22Rv1 (cell line): ENCODE results near the gene IL20.
"Not testable (repeated sequence)": the region's sequence is repeated elsewhere in the genome, so short reads cannot be mapped to it uniquely, and the experiment has no call there.

Source experiments
- H3K27ac ChIP-seq: fragments of 450-650 bp; 2 replicates; pipeline ENCODE4 v1.5.1; 2017
- ZFX ChIP-seq: fragments of 450-650 bp; IDR thresholded peaks from 2 replicates; pipeline ENCODE4 v1.6.1; 2017; ENCODE audit warnings: antibody characterized with exemption, borderline replicate concordance
- TF ChIP-seq, protein P1 (sequence below): fragments of 450-650 bp; IDR thresholded peaks from 2 replicates; pipeline ENCODE4 v1.5.1; 2017; ENCODE audit warnings: mild to moderate bottlenecking

IL20 gene

DNA sequence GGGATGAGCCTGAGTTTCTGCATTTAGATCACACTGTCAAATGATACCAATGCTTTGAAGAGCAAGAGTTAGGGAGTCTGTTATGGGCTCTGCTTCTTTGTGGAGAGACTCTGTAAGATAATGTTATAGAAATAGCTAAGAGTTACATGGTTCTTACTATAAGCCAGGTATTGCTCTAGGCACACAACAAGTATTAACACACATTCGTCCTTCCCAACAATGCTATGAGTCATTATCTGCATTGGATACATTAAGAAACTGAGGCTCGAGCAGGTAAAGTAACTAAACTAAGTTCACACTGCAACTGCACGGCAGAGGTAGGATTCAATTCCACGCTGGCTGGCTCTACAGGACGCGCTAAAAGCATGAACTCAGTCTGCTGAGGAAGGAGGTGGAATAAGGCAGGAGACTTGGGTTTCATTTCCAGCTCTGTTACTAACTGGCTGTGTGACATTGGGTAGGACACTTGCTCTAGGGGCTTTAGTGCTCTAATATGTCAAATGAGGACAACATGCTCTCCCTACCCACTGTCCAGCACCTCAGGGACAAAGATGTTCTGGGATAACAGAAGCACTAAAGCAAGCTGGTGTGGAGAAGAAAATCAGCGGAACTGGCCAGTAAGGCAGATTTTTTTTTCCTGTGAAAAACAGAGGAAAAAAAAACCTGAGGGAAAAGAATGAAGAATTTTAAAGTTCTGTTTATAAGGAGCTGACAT is 23.7 kb upstream of the IL20 start:
- no peak overlapping the region for H3K27ac ChIP-seq
- TF ChIP-seq ZFX, result no peak

DNA sequence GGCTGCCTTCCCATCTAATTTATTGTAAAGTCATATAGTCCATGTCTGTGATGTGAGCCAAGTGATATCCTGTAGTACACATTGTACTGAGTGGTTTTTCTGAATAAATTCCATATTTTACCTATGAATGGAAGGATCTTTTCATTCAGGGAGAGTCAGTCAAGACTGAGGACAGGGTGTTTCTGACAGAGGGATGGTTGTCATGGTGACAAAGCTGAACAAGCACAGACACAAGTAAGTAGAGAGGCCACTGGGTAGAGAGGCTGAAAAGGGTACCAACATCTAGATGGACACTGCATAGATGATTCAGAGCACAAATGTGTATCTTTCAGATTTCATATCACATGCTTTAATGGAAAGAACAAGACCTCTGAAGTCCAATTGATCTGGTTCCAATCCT is 22.6 kb upstream of the IL20 start:
- H3K27ac ChIP-seq, result no peak overlapping the region
- TF ChIP-seq, protein P1, sequence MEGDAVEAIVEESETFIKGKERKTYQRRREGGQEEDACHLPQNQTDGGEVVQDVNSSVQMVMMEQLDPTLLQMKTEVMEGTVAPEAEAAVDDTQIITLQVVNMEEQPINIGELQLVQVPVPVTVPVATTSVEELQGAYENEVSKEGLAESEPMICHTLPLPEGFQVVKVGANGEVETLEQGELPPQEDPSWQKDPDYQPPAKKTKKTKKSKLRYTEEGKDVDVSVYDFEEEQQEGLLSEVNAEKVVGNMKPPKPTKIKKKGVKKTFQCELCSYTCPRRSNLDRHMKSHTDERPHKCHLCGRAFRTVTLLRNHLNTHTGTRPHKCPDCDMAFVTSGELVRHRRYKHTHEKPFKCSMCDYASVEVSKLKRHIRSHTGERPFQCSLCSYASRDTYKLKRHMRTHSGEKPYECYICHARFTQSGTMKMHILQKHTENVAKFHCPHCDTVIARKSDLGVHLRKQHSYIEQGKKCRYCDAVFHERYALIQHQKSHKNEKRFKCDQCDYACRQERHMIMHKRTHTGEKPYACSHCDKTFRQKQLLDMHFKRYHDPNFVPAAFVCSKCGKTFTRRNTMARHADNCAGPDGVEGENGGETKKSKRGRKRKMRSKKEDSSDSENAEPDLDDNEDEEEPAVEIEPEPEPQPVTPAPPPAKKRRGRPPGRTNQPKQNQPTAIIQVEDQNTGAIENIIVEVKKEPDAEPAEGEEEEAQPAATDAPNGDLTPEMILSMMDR, result no peak
- no peak for TF ChIP-seq ZFX

DNA sequence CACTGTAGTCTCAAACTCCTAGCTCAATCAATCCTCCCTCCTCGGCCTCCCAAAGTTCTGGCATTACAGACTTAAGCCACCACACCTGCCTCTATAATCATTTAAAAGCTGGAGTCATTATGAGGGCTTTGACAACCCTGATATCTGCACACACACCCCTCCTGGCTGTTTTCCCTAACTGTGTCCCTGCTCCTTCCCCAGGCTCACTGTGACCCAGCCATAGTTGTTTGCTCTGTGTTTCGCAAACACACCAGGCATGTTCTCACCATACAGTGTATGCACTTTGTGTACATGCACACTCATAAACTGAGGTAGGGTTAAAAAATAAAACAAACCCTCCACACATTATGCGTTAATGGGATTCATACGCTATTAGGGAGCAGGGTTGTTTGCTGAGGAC is 21.8 kb upstream of the IL20 start:
- no peak overlapping the region for H3K27ac ChIP-seq
- TF ChIP-seq ZFX, result no peak

- no peak for TF ChIP-seq ZFX
- TF ChIP-seq, protein P1, result no peak
- H3K27ac ChIP-seq, result no peak overlapping the region
Measured at GRCh38 chr1:206846487-206846886, 18.9 kb upstream of the IL20 start.

DNA sequence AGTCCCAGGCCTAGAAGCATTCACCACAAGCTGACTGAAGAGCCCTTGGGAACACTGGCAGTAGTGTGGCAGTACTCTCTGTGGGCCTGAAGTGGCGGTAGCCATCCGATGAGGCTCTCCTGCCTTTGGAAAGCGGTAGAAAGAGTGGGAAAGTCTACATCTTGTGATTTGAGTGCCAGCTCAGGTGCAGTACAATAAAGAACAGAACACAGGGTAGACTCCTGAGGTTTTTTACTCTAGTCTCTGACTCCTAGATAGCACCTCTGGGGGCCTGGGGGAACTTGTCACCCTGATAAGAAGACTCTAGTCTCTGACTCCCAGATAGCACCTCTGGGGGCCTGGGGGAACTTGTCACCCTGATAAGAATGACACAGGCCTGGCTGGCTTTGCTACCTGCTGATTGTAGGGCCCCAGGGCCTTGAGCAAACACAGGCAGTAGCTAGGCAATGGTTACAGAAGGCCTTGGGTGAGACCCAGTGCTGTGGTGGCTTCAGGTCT is 18.0 kb upstream of the IL20 start:
- TF ChIP-seq, protein P1, result no peak
- no peak for TF ChIP-seq ZFX
- no peak overlapping the region for H3K27ac ChIP-seq

DNA sequence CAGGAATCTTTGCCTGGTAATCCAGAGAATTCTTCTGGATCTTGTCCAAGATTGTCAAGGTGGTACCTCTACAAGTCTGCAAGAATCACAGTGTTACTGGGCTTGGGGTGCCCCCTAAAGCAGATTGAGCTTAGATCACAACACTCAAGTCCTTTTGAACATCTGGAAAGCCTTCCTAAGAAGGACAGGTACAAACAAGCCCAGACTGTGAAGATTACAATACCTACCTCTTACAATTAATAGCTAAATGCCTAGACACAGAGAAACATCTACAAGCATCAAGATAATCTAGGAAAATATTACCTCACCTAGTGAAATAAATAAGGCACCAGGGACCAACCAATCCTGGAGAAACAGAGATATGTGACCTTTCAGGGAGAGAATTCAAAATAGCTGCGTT is 17.5 kb upstream of the IL20 start:
- no peak overlapping the region for H3K27ac ChIP-seq
- TF ChIP-seq ZFX, result no peak
- TF ChIP-seq, protein P1, result no peak

- no peak for TF ChIP-seq ZFX
- TF ChIP-seq, protein P1, result no peak
- H3K27ac ChIP-seq, result no peak overlapping the region
Measured at GRCh38 chr1:206850401-206850800, 15.0 kb upstream of the IL20 start.

DNA sequence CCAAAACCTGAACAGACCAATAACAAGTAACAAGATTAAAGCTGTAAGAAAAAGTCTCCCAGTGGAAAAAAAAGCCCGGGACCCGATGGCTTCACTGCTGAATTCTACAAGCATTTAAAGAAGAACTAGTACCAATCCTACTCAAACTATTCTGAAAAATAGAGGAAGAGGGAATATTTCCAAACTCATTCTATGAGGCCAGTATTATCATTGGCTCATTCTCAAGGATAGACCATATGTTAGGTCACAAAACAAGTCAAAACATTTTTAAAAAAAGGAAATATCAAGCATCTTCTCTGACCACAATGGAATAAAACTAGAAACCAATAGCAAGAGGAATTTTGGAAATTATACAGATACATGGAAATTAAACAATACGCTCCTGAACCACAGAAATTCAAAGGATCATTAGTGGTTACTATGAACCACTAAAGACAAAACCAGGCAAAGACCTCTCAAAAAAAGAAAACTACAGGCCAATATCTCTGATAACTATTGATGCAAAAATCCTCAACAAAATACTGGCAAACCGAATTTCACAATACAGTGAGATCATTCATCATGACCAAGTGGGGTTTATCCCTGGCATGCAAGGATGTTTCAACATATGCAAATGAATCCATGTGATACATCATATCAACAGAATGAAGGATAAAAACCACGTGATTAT is 13.9 kb upstream of the IL20 start:
- TF ChIP-seq ZFX, result no peak
- TF ChIP-seq, protein P1, result no peak
- no peak overlapping the region for H3K27ac ChIP-seq

- not testable (repeated sequence) for H3K27ac ChIP-seq
Measured at GRCh38 chr1:206852662-206853061, 12.8 kb upstream of the IL20 start.

- H3K27ac ChIP-seq, result not testable (repeated sequence)
Measured at GRCh38 chr1:206853696-206854095, 11.7 kb upstream of the IL20 start.
